GM03348 (cell line): Measurements from ENCODE around the gene KCNQ1.

ENCODE experiments used
- DNase-seq: peaks from one replicate; pipeline ENCODE4 v3.0.0; 2012; ENCODE audit warnings: low spot score

KCNQ1 gene

DNA sequence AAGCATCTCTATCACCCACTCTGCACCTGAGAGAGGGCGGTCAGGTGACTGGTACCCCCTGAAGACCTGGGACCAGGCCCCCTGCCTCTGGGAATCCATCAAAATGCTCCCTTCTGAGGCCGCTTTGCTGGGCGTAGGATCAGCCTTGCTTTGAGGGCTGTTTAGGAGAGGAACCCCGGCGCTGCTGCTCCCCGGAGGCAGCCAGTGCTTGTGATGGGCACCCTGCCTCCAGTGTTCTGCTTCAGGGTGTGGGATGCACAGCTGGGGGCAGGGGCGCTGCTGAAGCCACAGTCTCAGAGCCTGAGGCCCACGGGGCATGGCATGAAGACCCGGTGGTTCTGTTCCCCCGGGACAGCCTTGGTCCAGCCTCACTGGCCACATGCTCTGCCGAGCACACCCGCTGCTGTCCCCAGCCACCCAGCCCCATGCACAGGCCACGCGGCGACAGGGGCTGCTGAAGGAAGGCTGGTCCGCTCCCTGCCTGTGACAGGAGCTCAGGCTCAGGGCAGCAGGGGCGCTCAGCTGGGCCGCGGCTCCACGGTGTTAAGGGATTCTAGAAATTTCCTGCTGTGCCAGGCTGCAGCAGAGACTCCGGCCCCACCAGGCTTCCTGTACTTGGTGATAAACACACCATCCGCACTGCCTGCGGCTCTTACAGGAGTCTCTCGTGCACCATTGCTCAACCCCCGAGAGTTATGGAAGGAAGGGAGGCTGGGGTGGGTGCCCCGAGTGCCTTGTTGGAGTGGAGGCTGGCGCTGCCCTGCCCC, 91.0 kb downstream of the KCNQ1 start:
- no peak for DNase-seq

DNA sequence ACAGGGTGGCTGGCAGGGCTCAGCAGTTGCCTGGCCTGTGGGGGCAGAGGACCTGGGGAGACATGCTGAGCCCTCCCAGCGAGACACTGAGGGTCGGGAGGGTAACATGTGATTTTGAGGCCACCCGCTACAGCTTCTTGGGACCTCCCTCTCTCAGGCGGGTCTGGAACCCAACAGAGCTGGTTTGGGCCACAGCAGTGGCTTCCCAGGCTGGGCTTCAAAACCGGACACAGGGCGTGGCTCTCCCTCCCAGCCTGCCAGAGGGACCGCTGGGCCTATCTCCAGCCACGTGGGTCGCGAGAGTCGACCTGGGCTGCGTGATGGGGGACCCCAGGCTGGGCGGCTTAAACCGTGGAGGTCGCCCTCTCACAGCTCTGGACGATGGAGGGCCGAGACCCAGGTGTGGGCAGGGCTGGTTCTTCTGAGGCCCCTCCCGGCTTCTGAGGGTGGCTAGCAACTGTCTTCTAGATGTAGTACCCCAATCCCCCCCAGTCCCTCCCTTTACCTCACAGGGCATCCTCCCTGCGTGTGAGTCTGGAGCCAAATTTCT, 91.7 kb downstream of the KCNQ1 start:
- no peak for DNase-seq

DNA sequence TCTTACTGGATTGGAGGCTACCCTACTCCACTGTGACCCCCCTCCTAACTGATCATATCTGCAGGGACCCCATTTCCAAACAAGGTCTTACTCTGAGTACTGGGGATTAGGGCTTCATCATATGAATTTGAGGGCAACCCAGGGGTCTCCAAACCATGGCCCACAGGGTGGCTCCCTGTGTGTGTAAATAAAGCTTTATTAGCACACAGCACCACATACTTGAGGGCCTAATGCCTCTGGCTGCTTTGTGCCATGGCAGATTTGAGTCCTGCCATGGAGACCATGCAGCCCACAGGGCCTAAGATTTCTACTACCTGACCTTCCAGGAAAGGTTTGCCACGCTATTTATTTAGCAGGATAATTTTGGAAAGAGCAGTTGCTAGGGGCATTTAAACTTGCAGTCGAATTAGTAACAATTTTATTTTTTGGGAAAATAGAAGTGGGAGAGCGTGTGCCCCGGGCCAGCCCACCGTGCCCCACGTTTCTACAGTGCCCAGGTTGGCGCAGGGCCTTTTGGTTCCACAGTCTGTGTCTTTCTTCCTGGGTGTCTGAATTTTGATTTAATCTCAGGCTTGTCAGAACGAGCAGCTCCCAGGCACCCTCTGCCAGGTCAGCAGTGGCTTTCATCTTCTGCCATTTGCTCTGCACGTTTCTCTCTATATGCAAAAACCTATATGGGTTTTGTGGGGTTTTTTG, 92.3 kb downstream of the KCNQ1 start:
- no peak for DNase-seq

GRCh38 chr11:2537896-2538724, 93.3 kb downstream of the KCNQ1 start:
- DNase-seq: no peak

DNA sequence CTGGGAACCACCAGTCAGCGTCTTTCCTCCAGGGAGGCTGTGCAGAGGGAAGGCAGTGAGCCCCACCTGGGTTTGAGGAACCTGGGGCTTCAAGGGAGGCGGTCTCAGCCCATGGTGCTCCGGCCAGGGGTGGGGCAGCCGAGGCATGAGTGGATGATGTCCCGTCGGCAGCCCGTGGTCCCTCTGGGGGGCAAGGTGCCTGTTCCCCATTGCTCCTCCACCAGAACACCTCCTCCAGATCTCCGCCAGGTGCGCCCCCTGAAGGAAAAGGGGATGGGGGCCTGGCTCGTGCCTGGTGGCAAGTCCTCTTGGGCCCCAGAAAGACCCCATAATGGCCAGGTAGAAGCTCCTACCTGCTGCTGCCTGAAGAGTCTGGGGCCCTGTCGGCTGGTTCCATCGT, 94.1 kb downstream of the KCNQ1 start:
- DNase-seq: no peak

DNA sequence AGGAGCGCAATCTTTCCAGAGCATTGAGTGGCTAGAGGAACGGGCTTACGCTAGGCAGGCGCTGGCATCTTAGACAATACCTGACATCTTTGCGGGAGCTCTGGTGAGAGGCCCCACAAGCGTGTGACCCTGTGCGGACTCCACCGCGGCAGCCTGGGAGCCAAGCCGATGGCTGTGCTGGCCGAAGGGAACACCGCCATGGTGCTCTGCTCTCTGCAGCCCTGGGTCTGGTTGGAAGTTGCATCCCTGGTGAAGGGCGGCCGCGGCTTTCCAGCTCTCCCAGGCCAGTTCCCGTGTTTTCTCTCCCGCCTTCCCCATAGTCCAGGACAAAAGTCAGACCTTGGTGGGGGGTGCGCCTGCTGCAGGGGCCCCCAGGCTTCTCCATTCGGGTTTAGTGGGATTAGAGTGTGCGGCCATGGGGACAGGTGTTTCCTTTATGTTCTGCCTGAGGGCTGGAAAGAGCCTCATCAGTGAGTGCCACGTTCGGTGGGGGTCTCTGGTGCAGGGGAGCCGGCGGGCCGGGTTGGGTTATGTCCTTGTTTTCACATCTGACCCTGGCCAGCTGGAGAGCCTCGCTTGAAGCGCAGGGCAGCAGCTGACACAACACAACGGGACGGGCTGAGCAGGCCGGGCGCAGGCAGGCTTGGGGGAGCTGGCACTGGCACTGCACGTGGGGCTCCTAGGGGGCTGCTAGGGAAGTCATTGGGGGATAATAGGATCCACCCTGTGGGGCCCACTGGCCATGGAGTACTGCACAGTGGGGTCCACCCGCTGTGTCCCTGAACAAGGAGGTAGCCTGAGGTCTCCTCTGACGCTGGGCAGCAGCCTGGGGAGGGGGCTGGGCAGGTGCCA, 94.8 kb downstream of the KCNQ1 start:
- DNase-seq: no peak

DNA sequence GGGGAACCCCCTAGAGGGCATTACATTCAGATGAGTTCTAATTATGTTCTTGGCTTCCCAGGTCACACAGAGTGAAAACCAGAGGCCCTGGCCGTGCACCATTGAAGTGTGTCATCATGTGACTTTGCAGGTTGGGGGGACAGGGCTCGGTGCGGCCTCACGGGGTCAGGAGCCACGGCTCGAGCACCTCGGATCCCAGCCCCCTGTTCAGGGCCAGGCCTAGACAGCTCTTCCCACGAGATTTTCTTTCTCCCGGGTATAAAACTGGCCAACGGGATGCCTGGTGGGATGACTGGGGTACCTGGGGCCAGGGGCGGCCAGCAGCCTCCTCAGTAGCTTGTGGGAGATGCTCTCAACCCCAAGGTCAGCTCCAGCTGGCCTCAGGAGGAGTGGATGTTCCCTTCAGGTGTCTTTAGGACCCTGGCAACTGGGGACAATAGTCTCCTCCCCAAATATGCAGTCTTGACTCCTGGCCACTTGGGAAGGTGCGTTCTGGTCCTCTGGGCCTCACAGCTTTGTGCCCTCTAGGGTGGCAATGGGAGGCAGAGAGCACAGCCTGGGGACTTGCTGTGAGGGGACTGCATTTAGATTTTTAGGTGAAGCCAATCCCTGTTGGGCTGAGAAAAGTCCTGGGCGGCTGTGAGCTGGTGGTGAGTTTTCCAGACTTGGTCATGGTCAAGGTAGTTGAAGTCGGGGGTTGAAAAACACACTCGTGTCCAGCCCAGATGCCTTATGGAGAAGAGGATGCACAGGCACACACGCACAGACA, 95.6 kb downstream of the KCNQ1 start:
- DNase-seq: no peak

DNA sequence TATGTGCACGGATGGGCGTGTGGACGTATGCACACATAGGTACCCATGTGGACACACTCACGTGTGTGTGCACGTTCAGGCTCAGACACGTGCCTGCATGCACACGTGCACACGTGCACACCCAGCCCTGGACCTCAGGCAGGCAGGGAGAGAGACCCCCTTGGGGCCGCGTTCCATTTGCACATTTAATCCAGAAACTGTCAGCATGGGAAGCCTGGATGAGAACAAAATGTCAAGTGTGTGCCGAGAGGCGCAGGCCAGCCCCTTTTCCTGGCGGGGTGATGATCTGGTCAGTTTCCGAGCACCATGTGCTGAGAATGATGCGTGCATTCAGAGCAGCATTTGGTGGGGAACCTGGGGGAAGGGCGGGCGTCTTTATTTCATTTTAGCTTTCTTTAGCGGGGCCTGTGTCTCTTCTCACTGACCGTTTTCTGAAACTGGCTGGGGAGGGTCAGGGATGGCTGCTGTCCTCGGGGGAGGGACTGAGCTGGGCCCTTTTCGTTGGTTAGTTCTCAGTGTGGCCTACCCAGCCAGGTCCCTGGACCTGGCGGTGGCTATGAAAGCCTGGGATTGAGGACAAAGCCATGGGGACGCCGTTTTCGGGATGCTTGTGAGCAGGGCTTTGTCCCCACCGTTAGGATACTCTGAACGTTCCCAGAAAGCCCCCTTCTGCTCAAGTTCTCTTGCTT, 96.3 kb downstream of the KCNQ1 start:
- DNase-seq: no peak

- DNase-seq: no peak
These were observed 97.1 kb downstream of the KCNQ1 start for GRCh38 chr11:2541881-2542361.

DNA sequence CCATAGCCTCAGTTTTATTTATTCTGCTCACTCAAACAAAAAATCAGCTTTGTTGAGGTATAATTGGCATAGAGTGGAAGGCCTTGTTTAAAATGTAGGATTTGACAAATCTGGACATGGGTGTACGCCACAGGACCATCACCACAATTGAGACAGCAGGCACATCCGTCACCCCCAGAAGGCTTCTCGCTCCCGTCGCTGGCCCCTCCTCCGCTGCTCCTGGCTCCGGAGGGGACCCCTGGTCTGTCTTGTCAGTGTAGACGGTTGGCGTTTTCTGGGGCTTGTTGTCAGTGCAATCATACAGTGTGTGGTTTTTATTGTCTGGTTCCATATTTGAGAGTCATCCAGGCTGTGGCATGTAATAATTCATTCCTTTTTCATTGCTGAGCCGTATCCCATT, 97.6 kb downstream of the KCNQ1 start:
- DNase-seq: no peak

GRCh38 chr11:2547806-2548205, 103.0 kb downstream of the KCNQ1 start:
- no peak for DNase-seq

GRCh38 chr11:2548596-2548995, 103.8 kb downstream of the KCNQ1 start:
- DNase-seq: no peak

GRCh38 chr11:2549080-2549479, 104.3 kb downstream of the KCNQ1 start:
- no peak for DNase-seq

DNA sequence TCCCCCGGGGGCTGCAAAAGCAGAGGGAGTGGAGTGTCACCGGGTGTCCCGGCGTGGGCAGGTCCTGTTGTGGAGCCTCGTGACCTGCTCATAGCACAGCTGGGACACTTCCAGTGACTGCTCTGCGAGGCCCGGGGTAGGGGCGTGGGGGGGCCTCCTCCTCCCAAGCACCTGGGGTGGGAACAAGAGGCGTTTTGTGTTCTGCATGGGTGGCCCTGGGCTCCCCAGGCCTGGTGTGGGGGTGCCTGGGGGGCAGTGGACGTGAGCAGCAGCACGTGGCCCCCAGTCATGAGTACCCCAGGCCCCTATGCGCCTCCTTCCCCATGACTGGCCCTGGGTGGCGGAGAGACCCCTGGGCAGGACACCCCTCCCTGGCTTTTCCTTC, 104.7 kb downstream of the KCNQ1 start:
- no peak for DNase-seq

DNA sequence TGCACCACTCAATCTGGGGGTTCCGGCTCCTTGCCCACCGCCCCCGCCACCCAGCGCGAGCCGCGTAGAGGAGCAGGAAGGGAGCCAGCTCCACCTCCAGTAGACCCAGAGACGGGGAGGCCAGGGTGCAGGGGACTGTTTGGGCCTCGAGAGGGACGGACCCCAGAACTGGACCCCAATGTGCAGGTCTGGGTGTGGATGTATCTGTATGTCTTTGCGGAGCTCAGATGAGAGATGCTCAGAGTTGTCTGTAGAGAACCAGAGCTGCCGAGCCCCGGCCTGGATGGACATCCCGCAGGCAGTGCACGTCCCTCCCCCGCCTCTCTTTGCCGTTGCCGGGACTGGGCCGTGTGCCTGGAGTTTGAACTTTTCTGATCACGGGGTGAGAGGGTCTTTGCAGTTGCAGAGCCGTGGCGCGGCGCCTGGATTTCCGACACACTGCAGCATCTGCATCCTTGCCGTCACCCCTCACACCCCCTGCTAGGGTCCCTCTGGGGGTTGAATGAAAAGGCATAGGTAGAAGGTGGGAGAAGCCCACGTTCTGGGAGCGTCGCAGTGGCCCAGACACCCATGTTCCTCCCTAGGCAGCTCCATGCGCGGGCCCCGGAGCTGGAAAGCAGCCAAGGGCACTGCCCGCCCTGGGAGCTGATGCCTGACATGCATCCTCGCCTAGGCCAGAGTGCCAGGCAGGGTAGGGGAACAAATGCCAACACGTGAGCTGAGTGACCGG, 105.2 kb downstream of the KCNQ1 start:
- no peak for DNase-seq

DNA sequence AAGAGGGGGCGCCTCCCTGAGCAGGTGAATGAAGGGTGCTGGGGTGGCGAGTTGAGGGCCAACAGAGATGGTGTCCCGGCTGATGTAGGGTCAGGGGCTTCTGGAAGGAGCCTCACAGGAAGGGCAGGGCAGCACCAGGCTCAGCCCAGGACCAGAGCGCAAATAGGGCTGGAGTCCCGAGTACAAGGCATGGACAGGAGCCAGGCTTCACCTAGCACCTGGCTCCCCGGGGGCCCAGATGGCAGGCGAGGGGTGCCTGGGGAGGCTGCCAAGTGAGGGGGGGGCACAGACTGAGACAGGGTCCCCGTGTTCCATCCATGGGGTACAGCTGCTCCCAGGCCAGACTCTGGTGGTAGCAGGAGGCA, 105.8 kb downstream of the KCNQ1 start:
- DNase-seq: no peak

DNA sequence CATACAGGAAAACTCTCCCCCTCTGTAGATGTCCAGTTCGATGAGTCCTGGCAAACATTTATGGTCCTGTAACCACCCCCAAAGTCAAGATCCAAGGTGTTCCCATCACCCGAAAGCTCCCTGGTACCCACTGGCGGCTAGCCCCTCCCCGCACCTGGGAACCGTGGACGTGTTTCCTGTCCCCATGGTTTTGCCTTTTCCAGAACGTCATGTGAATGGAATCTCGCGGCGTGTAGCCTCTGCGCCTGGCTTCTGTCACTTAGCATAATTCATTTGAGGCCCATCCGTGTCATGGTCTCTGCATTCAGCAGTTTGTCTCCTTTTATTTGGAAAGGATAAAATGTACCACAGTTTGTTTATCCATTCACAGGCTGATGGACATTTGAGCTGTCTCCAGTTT, 106.3 kb downstream of the KCNQ1 start:
- no peak for DNase-seq

GRCh38 chr11:2552210-2552609, 107.4 kb downstream of the KCNQ1 start:
- DNase-seq: no peak

GRCh38 chr11:2553198-2553597, 108.4 kb downstream of the KCNQ1 start:
- no peak for DNase-seq

- no peak for DNase-seq
These were observed 109.1 kb downstream of the KCNQ1 start for GRCh38 chr11:2553886-2554285.
